Activated CD4-positive, alpha-beta T cell treated with anti-CD3 and anti-CD28 coated beads for 24 hours (primary cell): ENCODE data around the gene SBNO1.
"Not testable (repeated sequence)": the region's sequence is repeated elsewhere in the genome, so short reads cannot be mapped to it uniquely, and the experiment has no call there.

ENCODE experiments used
- DNase-seq, 2 donors: peaks; one replicate each; pipeline ENCODE4 v3.0.0-alpha.2; 2020; ENCODE audit warnings: low read depth in 2 of 2

Gene SBNO1

DNA sequence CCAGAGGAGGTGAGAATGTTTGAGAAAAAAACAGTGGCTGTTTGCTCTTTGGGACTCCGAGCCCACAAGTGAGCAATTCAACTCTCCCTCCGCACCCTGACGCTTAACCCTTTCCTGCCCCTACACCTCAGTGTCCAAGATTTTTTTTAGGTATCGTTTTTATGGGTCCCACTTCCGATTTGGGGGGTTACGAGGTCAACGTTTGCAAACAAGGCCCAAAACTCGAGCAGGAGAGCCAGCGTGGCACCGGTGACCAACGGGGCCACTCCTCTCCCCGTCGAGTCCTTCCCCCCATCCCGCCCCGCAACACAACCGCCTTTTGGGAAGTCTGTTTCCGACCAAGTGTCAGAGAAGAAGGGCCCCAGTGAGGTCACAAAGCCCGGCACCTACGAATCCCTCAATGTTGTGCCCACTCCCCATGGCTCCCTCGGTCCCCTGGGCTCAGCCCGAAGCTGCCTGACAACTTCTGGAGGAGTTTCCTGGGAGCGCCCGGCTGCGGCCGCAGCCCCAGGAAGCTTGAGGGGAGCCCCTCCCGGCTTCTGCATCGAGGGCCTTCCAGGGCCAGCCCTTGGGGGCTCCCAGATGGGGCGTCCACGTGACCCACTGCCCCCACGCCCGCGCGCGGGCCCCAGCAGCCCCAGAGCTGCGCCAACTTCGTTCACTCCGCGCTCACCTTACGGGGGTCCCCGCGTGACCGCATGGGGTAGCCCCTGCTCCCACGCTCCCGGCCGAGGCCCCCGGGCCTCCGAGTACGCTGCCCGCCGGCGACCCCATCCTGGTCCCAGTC lies 94.2 kb downstream of the SBNO1 start:
- DNase-seq, result no peak

DNA sequence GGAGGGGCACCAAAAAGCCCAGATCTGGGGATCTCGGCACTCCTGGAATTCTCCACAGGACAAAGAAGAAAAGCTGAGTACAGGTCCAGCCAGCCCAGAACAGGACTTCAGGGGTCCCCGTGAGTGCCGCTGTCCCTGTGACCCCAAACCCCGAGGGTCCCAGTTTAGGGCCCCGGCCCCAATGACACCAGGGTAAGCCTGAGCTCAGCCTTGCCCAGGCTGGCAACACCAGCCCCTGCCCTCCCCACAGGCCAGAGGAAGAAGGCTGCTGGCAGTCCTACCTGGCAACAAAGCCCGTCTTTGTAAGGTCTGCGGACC lies 94.8 kb downstream of the SBNO1 start:
- DNase-seq, result no peak

DNA sequence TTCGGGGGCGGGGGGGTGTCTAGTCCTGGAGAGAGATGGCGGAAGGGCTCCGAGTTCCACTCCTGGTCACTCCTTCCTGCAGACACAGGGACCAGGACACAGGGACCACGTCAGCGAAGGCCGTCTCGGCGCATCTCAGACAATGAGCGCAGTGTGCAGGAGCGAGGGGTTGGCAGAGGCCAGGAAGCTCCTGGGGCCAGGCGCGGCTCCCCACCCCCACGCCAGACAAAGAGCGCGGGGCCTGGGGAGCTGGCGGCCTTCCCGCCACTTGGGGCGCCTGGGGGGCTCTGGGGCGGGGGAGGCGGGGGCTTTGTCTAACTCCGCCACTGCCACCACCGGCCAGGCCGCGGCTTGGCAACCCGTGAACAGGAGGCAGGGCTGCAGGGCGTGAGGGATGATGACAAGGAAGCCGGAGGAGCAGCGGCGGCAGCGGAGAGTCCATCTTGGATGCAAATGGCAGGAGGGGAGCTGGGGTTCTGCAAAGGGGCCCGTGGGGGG lies 95.2 kb downstream of the SBNO1 start:
- DNase-seq, result peak in 1 of 2 donors; percentile 17

DNA sequence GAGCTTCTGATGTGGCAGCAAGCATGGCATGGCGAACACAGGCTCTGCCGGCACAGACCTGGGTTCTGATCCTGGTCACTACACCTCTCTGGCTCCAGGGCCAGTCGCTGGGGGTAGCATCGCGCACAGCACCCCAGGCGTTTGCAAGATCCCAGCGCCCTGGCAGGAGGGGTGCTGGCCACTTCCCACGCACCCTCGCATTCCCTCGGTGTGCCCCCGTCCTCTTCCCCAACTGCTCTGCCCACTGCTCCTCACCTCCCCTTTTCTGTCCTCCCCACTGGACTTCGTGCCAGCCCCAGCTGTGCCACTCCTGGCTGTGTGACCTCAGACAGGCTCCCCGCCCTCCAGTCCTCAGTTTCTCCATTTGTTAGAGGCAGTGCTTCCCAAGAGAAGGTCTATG lies 95.8 kb downstream of the SBNO1 start:
- DNase-seq, result no peak

DNA sequence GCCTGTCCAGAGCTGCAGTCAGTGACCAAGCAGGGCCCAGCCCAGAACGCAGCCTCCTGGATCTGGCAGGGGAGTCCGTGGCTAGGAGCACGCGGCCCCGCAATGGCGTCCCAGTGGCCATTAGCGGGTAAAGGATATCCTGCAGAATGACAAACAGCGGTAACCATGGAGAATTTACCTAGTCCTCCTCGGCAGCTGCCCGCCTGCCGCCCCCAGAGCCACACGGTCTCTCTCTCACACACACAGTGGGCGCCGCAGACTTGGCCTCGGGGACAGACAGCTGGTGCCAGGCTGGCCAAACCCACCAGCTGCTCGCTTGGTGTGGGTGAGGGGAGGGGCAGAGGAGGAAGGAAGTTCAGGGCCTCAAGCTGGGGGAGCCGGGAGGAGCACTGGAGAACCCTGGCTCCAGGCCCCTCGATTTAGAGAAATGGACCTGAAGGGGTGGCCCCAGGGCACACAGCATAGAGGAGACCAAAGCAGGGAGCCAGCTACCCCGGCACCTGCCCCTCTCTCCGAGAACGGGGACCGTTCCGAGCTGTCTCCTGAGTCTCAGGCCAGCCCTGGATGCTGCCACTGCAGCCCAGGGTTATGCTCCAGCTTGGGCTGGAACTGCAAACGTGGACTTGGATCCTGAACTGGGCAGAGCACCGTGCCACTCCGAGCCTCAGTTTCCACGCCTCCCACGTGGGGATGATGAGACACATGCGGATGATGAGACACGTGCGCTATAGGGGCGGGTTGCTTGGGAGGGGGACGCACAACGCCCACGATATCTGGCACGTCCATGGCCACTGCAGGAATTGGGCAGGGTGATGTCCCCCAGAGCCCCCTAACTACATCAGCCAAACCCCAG lies 96.4 kb downstream of the SBNO1 start:
- DNase-seq, result no peak

DNA sequence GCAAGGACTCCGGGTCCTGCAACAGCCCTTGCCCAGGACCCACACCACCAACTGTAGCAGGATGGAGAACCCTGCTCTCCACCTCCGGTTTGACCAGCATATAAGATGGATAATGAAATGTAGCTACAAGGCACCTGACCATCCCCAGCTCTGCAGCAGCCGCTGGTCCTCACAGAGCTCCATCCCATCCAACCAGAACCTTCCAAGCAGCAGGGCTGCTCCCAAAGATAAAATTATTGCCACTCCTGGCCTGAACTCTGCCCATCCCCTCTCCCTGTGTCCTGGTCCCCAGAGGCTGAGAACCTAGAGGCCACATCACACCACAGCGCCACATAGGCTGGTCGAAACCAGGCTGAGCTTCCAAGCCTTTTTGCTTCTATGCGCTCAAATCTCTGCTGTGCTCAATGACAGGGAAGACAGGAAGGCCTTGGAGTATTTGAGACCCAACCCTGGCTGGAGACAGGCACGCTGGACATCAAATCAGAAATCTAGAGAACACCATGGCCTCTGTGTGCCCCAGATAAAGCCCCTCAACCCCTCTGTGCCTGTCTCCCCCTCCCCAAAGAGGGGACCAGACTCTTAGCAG lies 97.2 kb downstream of the SBNO1 start:
- no peak for DNase-seq

DNA sequence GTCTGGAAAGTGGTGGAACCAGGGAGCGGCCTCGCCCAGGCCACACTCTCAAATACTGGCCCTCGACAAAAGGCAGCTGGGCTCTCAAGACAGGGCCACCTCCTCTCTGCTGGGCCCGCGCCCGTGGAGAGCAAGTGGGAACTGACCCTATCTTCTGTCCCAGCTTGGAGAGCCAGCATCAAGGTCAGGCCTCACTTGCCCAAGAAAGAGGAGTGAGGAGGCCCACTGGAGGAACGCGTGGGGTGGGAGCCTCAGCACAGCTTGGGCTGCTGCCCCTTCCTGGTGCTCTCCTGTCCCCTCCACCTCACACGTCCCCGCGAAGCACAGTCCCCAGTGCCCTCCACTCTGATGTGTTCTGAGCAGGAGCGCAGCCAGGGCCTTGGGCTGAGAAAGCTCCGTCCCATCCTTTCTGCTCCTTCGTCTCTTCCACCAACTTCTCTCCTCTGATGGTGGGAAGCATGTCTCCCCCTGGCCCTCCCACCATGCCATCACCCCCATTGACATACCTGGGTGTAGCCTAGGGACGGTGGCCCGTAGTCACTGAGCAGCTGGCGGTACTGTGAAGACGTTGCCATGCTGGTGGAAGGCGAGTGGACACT lies 97.9 kb downstream of the SBNO1 start:
- DNase-seq, result no peak

DNA sequence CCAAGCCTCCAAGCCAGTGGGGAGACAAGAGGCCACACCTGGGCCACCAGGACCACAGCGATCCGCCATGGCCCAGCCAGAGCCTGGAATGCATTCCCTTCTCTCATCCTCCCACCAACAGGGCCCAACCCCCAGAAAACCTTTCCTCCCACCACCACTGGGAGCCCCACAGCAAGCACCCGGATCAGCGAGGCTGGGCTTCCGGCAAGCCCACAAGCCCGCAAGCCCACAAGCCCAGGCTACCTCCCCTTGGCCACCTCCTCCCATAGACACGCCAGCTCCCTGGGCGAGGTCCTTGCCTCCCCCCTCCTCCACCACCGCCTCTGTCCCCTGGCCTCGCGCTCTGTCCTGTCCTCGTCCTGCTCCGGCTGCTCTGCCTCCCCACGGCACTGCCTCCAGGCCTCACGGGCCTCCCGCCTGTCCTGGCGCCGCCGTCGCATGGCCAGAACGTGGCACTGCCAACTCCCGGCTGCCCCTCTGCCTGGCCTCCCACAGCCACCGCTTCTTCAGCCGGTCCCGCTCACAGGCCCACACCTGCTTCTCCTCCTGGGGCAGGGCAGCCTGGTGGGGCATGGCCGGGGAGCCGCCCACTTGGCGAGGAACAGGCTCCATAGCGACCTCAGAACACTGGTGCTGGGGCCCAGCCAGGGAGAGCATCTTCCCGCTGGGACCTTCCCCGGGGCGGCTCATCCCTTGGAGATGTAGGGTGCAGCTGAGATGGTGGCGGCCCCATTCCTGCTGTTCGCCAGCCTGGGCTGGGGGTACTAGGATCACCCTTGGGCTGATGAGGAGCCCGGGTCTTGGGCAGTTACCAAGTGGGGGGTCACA lies 98.6 kb downstream of the SBNO1 start:
- DNase-seq, result no peak

DNA sequence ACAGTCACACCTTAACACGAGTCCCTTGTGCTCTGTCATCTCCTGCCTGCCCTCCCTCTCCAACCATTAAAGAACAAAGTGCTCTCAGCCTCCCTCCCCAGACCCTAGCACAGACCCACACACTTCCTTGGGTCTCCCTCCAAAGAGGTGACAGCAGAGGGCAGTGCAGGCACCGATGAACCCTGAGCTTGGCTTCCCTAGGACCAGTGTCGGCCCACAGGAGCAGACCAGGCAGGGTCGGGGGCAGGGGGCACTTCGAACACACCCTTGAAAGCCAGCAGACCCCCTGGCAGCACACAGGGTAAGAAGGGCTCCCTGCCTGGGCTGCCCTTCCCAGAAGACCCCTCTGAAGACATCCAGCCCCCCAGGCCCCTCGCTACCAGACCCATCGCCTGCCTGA lies 100.0 kb downstream of the SBNO1 start:
- DNase-seq, result no peak

DNA sequence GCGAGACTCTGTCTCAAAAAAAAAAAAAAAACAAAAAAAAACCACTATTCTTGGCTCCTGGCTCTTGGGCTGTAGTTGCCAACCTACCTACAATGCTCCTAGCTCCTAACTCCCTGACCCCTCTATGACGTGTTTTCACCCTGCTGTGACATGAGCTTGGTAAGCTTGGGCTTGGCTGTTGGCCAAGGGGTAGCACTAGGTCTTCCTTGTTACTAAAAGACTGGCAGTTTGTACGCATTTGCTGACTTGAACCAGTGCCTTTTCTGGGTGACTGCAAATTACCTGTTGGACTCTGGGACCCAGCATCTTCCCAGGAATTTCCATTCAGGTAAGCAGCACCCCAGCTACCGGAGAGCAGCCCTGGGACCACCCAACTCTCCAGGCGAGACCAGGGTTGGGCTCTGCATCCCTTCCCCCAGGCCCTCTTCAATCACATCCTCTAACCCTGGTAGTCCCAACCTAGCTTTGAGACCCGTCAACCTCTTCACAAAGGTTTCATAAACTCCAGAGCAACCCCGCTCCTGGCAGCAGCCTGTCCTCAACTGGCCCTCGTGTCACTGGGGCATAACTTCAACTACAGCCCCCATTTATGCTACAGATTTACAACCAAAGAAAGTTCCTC lies 101.3 kb downstream of the SBNO1 start:
- no peak for DNase-seq

DNA sequence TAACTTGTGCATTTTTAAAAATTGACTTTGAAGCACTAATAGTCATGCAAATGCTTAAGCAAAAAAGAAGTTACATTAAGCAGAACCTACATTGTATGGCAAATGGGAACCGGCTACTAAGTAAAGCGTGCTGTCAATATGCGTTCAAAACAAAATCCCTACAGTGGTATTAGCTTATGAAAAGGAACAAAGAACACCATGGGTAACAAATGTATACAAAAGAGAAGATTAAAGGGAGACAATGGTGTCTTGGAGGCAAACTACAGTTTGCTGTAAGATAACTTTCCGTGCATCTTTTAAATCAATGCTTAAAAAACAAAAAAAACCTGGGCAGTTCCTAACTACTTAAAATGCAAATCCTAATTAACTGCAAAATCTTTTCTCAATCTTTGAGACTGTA lies 103.5 kb downstream of the SBNO1 start:
- DNase-seq, result no peak

DNA sequence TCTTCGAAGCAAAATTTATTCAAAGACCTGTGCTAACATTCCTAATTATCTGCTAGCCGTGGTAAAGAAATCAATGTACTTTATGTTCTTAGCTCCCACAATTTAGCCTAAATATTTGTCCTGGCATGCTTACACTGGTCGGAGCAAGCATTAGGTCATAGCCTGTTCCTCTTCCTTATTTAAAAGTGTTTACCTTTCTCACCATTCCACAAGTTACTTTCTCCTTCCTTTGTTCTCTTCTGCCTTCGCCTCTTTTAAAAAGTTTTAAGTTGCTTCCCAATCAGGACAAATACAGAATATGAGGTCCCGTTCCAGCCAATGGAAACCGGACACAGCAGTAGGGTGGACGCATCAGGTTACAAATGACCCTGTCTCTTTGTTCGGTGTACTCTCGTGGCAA lies 104.6 kb downstream of the SBNO1 start:
- DNase-seq, result no peak

DNA sequence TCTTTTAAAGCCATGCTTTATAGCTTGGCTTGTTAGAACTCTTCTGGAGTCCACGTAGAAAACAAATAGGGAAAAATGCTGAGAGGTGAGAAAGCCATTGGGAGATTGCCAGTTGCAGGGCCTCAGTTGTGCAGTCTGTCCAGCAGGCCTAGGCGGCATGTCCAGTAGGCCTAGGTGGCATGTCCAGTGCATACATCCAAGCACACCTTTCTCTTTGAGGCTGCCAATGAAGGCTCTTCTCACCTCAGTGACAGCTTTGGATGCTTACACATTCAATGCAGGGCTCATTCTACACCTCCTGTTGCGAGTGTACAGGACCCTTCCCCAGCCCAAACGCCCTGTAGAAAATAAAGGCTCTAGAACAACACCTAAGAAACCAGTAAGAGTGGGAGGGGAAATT lies 106.1 kb downstream of the SBNO1 start:
- no peak for DNase-seq

DNA sequence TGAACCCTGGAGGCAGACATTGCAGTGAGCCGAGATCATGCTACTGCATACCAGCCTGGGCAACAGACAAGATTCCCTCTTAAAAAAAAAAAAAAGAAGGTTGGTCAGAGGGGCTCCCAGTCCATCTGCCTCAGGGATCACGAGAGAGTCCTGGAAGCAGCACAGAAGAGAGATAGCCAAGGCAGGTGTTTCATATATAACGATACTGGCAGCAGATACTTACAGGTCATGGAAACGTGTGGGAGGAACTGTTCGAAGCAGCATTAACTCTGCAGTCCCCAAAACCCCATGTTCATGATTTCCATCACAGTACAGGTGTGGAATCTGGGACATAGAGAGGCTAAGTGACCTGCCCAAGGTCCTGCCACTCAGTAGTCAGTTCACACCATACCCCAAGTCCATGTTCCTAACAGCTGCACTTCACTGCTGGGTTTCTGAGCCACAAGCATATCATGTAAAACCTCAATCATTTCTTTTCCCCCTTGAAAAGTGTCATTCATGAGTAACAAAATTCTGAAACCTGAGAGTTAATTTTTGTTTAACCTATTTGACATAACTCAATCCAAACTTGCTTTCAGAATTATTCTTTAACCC lies 109.7 kb downstream of the SBNO1 start:
- DNase-seq, result no peak

DNA sequence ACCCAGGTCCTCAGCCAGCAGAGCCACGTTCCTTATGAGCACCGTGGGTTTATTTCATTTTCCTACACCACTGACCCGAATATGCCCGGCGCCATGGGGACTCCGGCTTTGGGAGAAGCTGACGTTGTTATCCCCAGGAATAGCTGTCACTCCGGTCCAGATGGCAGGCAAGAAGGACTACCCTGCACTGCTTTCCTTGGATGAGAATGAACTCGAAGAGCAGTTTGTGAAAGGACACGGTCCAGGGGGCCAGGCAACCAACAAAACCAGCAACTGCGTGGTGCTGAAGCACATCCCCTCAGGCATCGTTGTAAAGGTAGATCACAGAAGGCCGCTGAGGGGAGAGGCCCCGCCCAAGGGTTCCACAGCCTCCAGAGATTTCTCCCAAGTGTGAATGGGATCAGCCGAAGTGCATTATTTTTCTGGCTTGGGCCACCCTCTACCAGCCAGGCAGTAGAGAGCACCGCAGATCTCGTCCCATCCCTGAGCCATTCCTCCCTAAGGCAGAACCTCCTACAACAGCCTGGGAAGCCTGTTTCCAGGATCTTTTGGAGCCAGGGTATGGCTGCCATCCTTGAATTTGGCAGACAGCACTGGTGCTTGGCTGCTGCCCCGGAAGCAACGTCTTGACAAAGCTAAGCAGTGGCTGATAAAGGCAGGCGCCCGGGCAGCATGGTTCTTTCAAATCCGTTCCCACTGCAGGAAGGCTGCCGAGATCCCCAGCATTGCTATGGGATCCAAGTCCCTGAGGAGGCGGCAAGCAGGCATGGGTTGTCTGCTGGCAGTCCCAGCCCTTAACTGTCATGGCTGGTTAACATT lies 110.8 kb downstream of the SBNO1 start:
- DNase-seq, result no peak

DNA sequence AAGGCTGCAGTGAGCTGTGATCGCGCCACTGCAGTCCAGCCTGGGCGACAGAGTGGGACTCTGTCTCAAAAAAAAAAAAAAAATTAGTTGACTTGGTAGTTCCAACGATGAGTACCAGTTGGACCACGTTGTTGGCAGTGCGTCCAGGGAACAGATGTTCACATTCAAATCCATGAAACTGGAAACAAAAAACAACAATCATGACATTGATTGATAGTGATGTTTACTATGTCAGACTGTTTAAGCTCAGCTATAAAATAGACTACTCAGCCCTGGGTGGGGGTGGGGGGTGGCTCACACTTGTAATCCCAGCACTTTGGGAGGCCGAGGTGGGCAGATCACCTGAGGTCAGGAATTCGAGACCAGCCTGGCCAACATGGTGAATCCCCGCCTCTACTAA lies 112.3 kb downstream of the SBNO1 start:
- DNase-seq, result not testable (repeated sequence)

DNA sequence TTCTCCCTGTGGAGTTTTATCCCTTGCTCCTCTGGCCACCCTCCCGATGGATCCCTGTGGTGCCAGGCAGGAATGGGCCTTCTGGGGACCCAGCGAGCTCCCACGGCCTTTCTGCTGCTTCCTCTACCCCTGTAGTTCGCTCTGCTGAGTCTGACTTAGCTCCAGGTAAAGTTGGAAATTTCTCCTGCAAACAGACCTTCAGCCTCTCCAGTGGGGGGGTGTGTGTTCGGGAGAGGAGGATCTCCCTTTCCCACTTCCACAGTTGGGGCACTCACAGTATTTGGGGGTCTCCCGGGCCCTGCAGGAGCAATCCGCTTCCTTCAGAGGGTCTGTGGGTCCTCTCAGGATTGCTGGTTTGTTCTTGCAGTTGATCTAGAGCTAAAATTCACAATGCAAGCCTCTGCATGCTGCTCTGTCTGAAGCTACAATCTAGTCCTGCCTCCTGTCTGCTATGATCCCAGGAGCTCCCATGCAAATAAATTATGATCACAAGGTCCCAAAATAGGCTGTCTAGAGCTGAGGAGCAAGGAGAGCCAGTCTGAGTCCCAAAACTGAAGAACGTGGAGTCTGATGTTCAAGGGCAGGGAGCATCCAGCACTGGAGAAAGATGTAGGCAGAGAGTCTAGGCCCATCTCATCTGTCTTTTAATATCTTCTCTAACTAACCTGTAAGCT lies 113.1 kb downstream of the SBNO1 start:
- DNase-seq, result no peak

DNA sequence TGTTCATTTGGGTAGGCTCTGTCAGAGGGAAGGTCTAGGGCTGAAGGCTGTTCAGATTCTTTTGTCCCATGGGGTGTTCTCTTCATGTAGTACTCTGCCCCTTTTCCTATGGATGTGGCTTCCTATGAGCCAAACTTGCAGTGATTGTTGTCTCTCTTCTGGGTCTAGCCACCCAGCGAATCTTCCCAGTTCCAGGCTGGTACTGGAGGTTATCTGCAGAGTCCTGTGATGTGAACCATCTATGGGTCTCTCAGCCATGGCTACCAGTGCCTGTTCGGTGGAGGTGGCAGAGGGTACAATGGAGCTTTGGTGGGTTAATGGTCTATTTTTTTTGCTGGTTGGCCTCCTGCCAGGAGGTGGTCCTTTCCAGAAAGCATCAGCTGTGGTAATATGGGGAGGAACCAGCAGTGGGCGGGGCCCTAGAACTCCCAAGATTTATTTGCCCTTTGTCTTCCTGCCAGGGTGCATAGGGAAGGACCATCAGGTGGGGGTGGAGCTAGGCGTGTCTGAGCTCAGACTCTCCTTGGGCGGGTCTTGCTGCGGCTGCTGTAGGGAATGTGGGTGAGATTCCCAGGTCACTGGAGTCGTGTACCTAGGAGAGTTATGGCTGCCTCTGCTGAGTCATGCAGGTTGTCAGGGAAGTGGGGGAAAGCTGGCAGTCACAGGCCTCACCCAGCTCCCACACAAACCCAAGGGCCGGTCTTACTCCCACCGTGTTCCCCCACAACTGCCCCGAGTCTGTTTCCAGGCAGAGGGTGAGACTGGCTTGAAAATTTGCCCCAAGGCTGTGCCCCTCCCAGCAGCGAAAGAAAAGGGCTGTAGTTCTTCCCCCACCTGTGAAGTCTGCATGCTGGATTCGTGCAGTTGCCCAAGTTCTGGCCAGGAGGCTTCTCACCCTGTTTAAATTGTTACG lies 113.9 kb downstream of the SBNO1 start:
- no peak for DNase-seq
